ENCODE data around the gene REXO5.

REXO5 gene

DNA sequence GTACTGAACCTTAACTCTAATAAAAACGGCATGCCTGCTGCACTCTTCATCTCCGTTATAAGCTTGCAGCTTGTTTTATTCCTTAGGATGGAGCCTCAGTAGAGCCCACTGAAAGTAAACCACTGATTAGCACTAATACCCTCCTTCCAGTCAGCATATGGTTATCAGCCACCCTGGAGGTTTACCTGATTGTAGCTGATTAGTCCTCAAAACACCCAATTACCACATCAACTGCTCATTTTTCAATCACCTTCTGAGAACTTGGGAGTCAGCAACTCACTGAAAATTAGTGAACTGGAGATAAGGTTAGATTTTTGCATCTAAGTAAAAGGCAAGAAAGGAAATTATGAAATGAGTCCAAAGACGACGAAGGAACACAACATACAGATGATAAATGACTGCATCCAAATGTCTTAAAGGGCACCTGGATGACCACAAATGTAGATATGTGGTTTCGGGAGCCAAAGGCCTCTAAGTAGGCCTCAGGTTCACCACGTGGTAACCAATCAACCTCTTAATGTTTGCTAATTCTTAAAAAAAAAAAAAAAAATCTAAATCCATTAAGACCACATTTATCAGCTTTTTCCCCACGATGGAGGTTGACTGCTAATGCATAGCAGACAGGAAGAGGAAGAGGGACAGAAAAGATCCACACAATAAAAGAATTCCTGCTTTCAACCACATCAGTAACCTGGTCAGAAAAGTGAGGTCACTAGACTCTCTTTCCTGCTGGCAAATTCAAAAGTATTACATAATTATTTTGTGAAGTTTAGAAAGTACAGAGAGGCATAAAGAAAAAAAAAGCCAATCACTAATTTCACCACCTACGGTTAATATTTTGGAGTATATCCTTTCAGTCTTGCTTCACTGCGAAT lies 65.9 kb downstream of the REXO5 start:
- peak; percentile 16 for DNase-seq (ENCODE audit: low spot score)

DNA sequence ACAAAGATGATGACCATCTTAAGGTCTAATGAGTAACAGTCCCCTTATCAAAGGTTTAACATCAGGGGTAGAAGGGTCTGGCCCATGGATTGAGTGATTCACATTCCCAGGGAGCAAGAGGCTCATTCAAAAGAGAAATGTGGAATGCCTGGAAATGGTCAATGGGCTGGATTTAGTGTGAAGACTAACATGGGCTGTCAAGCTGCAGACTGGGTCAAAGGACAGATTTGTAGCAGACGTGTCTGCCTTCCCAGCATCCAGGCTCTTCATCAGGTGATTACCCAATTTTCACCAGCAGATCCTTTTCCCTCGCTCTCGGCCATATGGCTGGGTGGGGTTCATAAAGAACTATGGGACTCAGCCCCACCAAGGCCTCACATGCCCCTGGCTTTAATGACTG lies 67.0 kb downstream of the REXO5 start:
- no peak for DNase-seq (ENCODE audit: low spot score)

DNA sequence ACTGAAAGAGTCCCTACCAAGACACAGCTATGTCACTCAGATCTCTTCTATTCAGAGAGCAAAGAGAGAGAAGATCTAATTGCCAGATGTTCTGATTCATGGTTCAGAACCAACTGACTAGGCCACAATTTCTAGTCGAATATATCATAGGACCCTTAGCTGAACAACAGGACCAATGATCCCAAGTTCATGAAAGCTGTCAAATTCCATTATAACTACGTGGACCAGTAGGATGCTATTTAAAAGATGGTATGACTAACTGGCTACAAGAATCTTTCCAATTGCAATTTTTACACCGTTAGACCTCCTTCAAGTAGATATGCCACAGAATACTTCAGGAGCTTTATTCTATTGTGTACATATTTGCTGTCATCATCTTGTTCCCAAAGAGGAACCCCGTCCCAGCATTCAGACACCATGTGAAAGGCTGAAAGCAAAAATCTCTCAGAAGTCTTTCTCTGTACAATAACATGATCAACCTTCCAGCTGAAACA lies 67.8 kb downstream of the REXO5 start:
- no peak for DNase-seq (ENCODE audit: low spot score)

DNA sequence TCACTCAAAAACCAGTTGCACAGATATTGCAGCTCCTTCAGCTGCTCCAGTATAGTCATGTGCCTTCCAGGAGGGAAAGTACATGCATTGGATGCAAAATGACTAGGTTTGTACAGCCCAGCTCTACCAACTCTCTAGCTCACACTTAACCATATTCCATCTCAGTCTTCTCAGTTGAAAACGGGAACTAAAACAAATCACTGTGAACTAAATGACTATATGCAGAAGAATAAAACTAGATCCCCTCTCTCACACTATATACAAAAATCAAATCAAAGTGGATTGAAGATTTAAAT lies 69.0 kb downstream of the REXO5 start:
- DNase-seq (ENCODE audit: low spot score) = no peak

DNA sequence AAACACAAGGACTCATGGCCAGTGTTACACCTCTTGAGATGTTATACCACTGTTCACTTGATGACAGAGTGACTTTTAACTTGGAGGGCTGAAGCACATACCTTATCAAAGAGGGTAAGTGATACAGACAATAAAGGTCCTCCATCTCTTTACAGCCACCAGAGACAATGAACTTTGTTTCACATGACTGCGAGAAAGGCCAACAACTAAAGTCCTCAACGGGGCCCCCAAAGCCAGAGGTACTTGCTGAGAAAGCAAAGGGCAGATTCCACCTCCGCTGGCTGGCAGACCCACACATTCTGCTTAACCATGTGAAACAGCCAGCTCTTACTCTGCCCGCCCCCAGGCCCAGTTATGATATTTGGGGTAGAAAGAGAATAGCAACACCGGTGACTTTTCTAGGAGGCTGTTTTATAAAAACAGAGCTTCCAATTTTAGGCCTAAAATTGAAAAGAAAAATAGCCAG lies 72.4 kb downstream of the REXO5 start:
- DNase-seq (ENCODE audit: low spot score) = peak; percentile 69

DNA sequence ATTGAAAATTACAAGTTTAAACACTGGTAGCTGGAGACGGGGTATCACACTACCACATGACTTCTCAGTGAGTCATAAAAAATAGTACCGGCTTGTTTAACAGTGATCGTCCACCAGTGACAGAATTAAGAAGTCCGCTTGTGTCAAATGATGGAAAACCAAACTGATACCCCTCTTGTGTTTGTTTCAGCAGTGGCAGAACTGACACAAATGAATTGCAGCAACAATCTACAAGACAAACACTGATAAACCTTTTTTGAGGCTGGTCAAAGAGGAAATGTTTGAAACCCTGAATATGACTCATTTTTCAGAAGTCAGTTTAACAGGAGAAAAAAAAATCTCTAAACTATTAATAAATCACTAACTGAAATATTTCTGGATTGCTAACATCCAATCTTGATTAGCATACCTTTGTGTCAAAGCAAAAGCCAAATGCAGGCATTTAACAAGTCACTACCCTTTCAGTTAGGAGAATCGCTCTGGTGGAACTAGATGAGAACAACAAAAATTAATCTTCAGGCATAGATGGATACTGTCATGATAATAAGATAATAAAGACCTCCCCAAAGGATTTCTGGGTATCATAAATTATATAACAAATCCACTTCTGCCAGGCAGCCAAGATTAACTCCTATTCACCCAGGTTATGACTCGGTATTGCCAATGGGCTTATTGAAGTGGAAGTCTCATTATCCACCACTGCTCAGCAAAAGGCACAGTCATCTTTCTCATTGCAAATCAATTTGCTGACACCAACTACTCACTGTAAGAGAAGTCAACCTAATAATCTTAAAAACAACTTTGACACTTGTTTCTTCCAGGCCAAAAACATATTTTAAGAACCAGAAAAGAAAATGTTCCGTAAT lies 73.1 kb downstream of the REXO5 start:
- peak; percentile 82 for DNase-seq (ENCODE audit: low spot score)

DNA sequence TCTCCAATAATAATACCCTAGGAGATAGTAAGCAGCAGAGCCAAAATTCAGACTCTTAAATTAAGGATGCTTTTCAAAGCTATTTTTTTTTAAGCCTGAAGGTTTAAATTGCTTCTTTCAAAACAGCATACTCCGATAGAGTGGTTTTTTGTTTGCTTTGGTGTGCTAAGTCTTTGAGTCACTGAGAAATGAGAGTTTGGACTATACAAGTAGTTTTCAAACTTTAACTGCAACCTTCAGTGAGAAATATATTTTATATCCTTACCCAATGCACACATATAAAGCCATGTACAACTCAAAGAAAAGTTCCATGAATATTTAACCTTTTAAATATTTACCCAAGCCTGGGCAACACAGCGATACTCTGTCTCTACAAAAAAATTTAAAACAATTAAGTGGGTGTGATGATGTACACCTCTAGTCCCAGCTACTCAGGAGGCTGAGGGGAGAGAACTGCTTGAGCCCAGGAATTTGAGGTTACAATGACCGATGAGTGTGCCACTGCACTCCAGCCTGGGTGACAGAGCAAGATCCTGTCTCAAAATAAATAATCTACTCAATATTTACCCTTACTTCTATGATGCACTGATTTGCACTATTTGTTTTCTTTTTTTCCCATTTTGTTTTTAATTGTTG lies 74.7 kb downstream of the REXO5 start:
- DNase-seq (ENCODE audit: low spot score) = peak; percentile 50

DNA sequence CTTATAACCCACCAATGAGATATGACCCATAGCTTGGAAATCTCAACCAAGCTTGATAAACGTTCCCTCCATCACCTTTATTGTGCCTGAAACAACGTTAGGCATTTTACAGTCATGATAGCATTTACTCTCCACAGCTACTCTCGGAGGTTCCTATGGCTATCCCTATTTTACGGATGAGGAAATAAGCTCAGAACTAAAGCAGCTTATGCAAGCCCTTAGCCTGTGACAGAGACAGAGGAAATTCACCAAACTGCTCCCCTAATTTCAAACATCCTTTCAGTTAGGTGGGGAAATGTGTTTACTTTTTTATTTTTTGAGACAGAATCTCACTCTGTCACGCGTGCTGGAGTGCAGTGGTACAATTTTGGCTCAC lies 75.2 kb downstream of the REXO5 start:
- DNase-seq (ENCODE audit: low spot score) = no peak

DNA sequence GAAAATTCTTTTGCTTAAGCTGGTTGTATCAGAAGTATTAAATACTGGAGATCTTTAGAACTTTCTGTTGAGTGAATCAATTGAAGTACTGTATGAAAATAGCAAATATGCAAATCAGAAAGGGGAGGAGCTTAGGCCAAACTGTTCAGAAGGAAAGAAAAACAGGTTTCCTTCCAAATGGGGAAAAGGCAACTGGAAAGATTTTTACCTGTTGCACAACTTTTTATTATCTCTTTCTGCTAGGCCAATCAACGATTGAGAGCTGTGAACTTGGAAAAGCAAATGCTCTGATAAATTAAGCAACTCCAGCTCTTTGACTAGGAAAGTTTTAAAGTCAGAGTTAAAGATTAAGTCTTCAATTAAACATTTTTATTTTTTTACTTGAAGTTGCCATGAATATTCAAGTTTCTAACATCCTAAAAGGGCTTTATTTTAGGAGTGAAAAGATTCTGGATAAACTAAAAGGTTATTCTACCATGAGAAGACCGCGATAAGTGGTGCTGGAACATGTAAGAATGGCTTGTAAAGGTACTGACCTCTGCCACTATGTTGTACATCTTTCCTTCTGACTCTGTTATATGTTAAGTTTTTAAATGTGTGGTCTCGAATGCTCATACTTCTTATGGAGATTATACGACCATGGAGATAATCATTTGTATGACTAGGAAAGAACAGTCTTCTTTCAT lies 77.4 kb downstream of the REXO5 start:
- DNase-seq (ENCODE audit: low spot score) = no peak

DNA sequence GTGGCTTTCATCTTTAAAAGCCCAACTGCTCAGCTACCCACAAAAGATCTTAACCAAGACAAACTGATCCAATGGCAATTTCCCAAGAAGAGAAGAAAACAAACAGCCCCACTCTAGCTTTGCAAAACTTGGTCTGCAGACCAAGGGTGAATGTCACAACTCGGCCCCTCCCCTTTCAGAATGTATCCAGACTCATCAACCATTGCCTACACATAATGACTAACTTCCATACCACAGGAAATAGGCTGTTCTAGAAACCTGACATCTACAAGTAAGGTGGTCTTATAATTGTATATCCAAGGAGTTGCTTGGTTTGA lies 77.9 kb downstream of the REXO5 start:
- no peak for DNase-seq (ENCODE audit: low spot score)

DNA sequence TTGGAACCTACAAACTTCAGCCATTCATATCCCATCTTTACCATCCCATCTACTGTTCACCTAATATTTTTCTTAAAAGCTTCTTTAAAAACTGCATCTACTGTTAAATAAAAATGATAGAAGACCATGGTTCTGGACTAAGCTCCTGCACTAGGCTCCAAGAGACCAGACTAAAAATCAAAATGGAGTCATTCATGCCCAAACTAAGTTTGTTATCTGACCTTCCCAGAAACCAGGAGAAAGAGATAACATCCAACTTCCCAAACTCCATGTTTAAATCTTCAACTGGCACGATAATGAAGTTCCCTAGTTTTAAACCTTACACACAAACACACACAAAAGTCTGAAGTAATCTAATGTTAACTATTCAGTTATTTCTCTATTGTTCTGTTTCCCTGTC lies 80.0 kb downstream of the REXO5 start:
- no peak for DNase-seq (ENCODE audit: low spot score)

DNA sequence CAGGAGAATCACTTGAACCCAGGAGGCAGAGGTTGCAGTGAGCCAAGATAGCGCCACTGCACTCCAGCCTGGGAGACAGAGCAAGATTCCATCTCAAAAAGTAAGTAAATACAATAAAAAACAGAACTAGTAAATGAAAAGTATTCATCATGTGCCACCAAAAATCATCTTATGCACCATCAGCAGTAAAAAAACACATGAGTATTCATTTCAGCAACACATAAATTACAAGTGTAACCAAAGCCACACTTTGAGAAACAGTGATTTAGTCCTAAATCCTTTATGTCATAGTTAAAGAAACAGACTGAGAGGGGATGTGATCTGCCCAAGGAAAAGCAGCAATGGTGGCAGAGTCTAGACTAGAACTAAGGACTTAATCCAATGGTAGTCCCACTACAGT lies 80.9 kb downstream of the REXO5 start:
- DNase-seq (ENCODE audit: low spot score) = no peak

DNA sequence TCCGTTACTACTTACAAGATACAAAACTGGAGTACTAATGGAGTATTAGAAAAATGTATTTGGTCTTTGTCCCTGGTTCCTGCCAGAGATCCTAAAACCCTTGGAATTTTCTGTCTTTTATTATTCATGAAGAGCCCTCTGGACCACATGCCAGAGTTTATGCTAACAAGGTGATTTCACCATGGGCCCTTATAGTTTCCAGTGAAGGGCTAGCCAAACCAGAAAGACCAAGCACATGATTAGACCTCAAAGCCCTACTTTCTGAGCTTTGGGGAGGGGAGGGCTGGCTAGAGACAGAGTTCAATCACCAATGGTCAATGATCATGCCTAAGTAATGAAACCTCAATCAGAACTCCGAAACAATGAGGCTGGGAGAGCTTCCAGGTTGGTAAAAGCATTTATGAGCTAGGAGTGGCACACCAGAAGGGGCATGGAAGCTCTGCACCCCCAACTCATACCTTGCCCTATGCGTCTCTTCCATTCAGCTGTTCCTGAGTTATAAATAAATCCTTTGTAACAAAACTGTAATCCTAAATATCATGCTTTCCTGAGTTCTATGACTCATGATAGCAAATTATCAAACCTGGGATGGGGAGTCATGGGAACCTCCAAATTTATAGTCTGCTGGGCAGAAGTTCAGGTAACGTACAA lies 83.4 kb downstream of the REXO5 start:
- DNase-seq (ENCODE audit: low spot score) = no peak

DNA sequence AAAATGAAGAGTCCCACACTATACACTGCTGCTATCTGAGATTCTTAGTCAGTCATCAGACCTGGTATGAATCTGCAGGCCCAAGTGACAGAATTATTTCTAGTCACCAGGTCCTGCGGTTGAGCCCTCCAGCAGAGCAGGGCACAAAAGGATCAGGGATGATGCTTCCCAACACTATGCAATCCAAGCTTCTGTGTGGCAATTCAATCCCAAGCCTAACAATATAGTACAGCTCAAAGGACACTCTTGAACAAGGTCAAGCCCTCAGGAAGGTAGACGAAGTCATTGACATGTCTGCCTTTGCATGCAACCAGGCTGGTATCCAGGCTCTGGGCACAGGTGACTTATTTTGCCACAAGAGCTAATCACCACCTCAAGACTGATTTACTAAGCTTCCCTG lies 88.1 kb downstream of the REXO5 start:
- no peak for DNase-seq (ENCODE audit: low spot score)

DNA sequence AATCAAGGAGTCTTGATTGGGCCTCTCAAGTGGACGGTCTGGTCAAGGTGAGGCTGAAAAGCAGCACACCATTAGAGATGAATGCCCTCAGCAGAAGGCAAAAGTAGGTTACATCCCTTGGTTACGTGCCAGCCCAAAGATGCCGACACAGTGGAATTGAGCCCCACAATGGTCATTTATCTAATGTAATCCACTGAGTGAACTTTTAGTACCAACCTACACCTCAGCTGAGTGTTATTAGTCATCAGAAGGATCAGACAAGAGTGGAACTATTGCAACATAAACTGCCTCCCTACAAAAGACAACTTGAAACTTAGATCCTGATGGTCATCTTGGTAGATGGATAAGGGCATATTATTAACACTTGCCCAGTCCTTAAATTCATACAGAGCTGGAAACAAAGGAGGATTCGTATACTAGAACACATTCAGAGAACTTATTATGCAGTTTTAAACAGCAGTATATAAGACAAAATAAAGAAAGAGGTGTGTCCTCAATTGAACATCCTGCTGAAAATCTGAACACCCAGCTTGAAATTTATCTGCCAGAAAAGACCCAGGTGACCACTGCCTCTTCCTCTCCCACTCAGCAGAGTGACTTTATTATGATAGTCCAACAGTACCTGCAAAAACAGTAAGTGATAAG lies 91.0 kb downstream of the REXO5 start:
- peak; percentile 65 for DNase-seq (ENCODE audit: low spot score)

DNA sequence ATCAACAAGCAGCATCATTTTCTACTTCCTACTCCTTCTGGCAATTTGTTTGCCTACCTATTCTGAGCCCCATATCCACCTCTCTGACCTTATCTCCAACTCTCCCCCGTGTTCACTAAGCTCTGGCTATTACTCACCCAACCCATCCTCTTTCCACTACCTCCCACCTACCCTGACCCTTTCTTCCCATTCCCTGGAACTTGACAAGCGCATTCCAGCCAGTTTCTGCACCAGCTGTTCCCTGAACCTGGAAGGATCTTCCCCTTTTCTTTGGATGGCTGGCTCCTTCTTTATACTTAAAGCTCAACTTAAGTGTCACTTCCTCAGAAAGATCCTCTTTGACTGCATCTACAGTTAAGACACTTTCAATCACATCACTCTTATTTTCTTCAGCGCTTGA lies 91.6 kb downstream of the REXO5 start:
- DNase-seq (ENCODE audit: low spot score) = peak; percentile 40

DNA sequence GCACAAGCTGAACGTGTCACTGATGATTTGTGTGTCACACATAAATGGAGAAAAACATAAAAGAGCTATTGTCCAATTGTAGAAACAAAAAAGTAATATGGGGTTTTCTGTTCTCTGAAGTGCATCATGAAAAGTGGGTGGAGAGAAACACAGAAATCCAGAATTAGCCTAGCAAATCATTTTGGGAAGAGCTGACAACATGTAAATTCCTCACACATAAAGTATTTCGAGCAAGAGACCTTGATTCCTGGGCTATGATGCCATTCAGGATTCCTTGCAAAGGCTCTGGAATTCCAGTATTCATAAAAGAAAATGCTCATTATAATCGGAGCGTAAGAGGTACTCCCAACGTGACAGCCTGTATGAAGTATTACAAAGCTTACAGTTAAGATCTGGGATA lies 92.7 kb downstream of the REXO5 start:
- peak; percentile 84 for DNase-seq (ENCODE audit: low spot score)

Data from kidney tubule cell (primary cell).